Mesenchymal stem cell (in vitro differentiated cells and primary cell): ENCODE results near the gene SPRING1.

ENCODE experiments used
- DNase-seq: peaks from one replicate; pipeline ENCODE4 v3.0.0-alpha.2; 2013
- H2AFZ ChIP-seq: one replicate; pipeline ENCODE4 v1.6.1; 2013; ENCODE audit warnings: low read depth, mild to moderate bottlenecking, control low read depth, inconsistent platforms, low read length, moderate library complexity
- H2AK5ac ChIP-seq: 2 replicates; pipeline ENCODE4 v1.6.1; 2013; ENCODE audit warnings: low read length, moderate library complexity, mild to moderate bottlenecking, inconsistent platforms; ENCODE audit not compliant: severe bottlenecking
- H2BK120ac ChIP-seq: one replicate; pipeline ENCODE4 v1.6.1; 2013; ENCODE audit warnings: low read depth, mild to moderate bottlenecking, inconsistent platforms, low read length, moderate library complexity
- H2BK12ac ChIP-seq, 2 experiments: one replicate each; pipeline ENCODE4 v1.6.1; 2013; ENCODE audit warnings: inconsistent platforms in 2 of 2, low read length in 2 of 2, mild to moderate bottlenecking in 2 of 2, moderate library complexity in 2 of 2, control low read depth in 1 of 2
- H2BK15ac ChIP-seq: one replicate; pipeline ENCODE4 v1.6.1; 2013; ENCODE audit warnings: mild to moderate bottlenecking, low read depth, inconsistent platforms; ENCODE audit not compliant: poor library complexity, severe bottlenecking
- H2BK5ac ChIP-seq: 2 replicates; pipeline ENCODE4 v1.6.1; 2013; ENCODE audit warnings: low read depth, mild to moderate bottlenecking, low read length, control low read depth, inconsistent platforms; ENCODE audit not compliant: poor library complexity, severe bottlenecking
- H3K14ac ChIP-seq, 2 experiments: one replicate each; pipeline ENCODE4 v1.6.1; 2013; ENCODE audit warnings: inconsistent platforms in 2 of 2, low read length in 2 of 2, control low read depth in 1 of 2, mild to moderate bottlenecking in 1 of 2, moderate library complexity in 1 of 2
- H3K18ac ChIP-seq, 2 experiments: one replicate each; pipeline ENCODE4 v1.6.1; 2013; ENCODE audit warnings: inconsistent platforms in 2 of 2, low read length in 2 of 2, control low read depth in 1 of 2, low read depth in 1 of 2, mild to moderate bottlenecking in 1 of 2
- H3K23ac ChIP-seq, 2 experiments: one replicate each; pipeline ENCODE4 v1.6.1; 2013; ENCODE audit warnings: inconsistent platforms in 2 of 2, low read length in 2 of 2, mild to moderate bottlenecking in 2 of 2, moderate library complexity in 2 of 2, control low read depth in 1 of 2
- H3K27ac ChIP-seq: 2 replicates; pipeline ENCODE4 v1.5.1; 2013; ENCODE audit warnings: mild to moderate bottlenecking, moderate library complexity, low read length, control low read depth, inconsistent platforms; ENCODE audit not compliant: poor library complexity, severe bottlenecking
- H3K27me3 ChIP-seq, 2 experiments: 2 replicates each; pipeline versions ENCODE4 v1.6.1 to v1.7.0; 2013; ENCODE audit warnings: low read length in 2 of 2, mild to moderate bottlenecking in 2 of 2, moderate library complexity in 2 of 2, control low read depth in 1 of 2, inconsistent platforms in 1 of 2; ENCODE audit not compliant: control insufficient read depth in 1 of 2, insufficient read depth in 1 of 2
- H3K36me3 ChIP-seq, 2 experiments: 2 replicates each; pipeline versions ENCODE4 v1.6.1 to v1.7.0; 2013; ENCODE audit warnings: low read length in 2 of 2, control low read depth in 1 of 2, inconsistent platforms in 1 of 2, low read depth in 1 of 2, mild to moderate bottlenecking in 1 of 2; ENCODE audit not compliant: insufficient read depth in 2 of 2, control insufficient read depth in 1 of 2
- H3K4ac ChIP-seq, 2 experiments: one replicate each; pipeline ENCODE4 v1.6.1; 2013; ENCODE audit warnings: inconsistent platforms in 2 of 2, low read length in 2 of 2, mild to moderate bottlenecking in 2 of 2, moderate library complexity in 2 of 2, control low read depth in 1 of 2, low read depth in 1 of 2
- H3K4me1 ChIP-seq: 2 replicates; pipeline ENCODE4 v1.6.1; 2013; ENCODE audit warnings: low read depth, low read length, control low read depth; ENCODE audit not compliant: control insufficient read depth, insufficient read depth
- H3K4me2 ChIP-seq: 2 replicates; pipeline ENCODE4 v1.6.1; 2013; ENCODE audit warnings: low read length, mild to moderate bottlenecking, inconsistent platforms; ENCODE audit not compliant: poor library complexity, severe bottlenecking
- H3K4me3 ChIP-seq, 2 experiments: 2 replicates each; pipeline versions ENCODE4 v1.5.1 to v1.7.0; 2013; ENCODE audit warnings: low read length in 2 of 2, mild to moderate bottlenecking in 2 of 2, control low read depth in 1 of 2, low read depth in 1 of 2; ENCODE audit not compliant: insufficient read depth in 1 of 2
- H3K79me1 ChIP-seq: replicated peaks from 2 replicates; pipeline ENCODE4 v1.6.1; 2013; ENCODE audit warnings: mild to moderate bottlenecking, control low read depth, low read length, inconsistent platforms; ENCODE audit not compliant: poor library complexity, severe bottlenecking
- H3K9ac ChIP-seq: 2 replicates; pipeline ENCODE4 v1.7.0; 2013; ENCODE audit warnings: mild to moderate bottlenecking, low read length, moderate library complexity
- H3K9me3 ChIP-seq: 2 replicates; pipeline ENCODE4 v1.7.0; 2013; ENCODE audit warnings: mild to moderate bottlenecking, low read length; ENCODE audit not compliant: control insufficient read depth
- H4K8ac ChIP-seq: one replicate; pipeline ENCODE4 v1.6.1; 2013; ENCODE audit warnings: inconsistent platforms, mild to moderate bottlenecking, low read length, moderate library complexity
- H4K91ac ChIP-seq: one replicate; pipeline ENCODE4 v1.6.1; 2013; ENCODE audit warnings: mild to moderate bottlenecking, low read length, inconsistent platforms
- WGBS: methylation state at CpG from one replicate; pipeline ENCODE4 v1.1.7; 2013; ENCODE audit warnings: mixed read lengths; 5-methylcytosine and 5-hydroxymethylcytosine counted together

Gene SPRING1

DNA sequence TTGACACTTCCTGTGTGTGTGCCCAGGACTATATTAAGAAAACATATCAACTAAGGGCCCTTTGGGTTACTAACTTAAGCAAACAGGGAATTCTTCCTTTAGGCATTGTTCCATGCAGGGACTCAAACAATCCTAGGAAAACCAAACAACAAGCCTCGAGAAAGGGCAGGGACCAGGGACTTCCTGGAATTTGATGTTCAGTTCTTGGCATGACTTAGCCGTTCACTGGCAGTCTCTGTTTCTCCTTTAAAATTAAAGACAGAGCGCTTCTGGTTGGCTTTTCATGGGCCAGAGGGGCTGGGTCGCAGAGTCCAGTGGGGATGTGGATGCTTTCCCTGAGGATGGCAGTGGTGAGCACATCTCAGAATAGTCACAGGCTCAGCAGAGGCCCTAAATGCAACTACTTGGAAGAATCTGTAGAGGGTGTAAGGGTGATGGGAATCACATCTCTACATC, 35.4 kb upstream of the SPRING1 start:
- Histone ChIP-seq H3K9ac (no peak overlapping the region), H3K14ac (no peak overlapping the region), H3K4ac (no peak overlapping the region), H3K27ac (no peak overlapping the region), H3K27me3 (no peaks in the 10 kb centered on the region), H3K79me1 (no peaks in the 10 kb centered on the region), H2AK5ac (no peak overlapping the region), H2BK120ac (no peak overlapping the region), H2BK12ac (no peak overlapping the region), H2BK15ac (no peak overlapping the region), H4K8ac (no peak overlapping the region), H3K4me1 (peaks cover 3% of the 10 kb centered on the region), H4K91ac (no peak overlapping the region), H3K36me3 (no peaks in the 10 kb centered on the region), H3K4me3 (no peak overlapping the region), H2AFZ (no peak overlapping the region), H3K18ac (no peak overlapping the region), H3K23ac (no peak overlapping the region), H3K4me2 (no peak overlapping the region), H2BK5ac (no peak overlapping the region), H3K9me3 (no peaks in the 10 kb centered on the region)
- DNase-seq, result no peak
- WGBS, result 98% methylated on average over 4 of the region's 4 CpGs

DNA sequence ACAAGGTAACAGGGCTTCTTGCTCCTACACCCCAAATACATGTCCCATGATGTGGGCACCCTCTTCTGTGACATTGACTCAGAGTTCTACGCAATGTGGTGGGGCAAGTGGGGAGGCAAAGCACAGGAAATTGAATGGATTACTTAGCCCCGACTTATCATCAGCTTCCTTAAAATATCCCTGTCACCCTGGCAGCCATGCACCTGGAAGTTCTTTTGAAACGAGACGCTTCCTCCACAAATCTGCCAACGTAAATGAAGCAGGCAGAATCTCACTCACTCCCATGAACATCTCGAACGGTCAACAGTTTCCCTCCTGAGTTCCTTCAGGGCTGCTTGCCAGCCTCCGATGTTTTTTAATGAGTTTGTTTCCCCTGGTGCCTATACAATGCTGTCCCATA, 33.8 kb upstream of the SPRING1 start:
- Histone ChIP-seq H3K23ac (no peak overlapping the region), H2BK120ac (no peak overlapping the region), H3K27ac (no peak overlapping the region), H3K27me3 (no peaks in the 10 kb centered on the region), H3K79me1 (no peaks in the 10 kb centered on the region), H2BK15ac (no peak overlapping the region), H2AFZ (no peak overlapping the region), H2AK5ac (no peak overlapping the region), H3K14ac (no peak overlapping the region), H3K4me3 (no peak overlapping the region), H3K9me3 (no peaks in the 10 kb centered on the region), H2BK12ac (no peak overlapping the region), H4K91ac (no peak overlapping the region), H4K8ac (no peak overlapping the region), H3K9ac (no peak overlapping the region), H3K4me1 (peaks cover 3% of the 10 kb centered on the region), H2BK5ac (no peak overlapping the region), H3K18ac (no peak overlapping the region), H3K4ac (no peak overlapping the region), H3K4me2 (no peak overlapping the region), H3K36me3 (no peaks in the 10 kb centered on the region)
- DNase-seq, result no peak
- WGBS, result 69% methylated on average over 8 of the region's 8 CpGs

- H2AFZ ChIP-seq, result no peak overlapping the region
- H2BK15ac ChIP-seq, result no peak overlapping the region
- no peak overlapping the region for H2BK5ac ChIP-seq
Measured at GRCh38 chr12:116766746-116767145, 28.9 kb upstream of the SPRING1 start.

DNA sequence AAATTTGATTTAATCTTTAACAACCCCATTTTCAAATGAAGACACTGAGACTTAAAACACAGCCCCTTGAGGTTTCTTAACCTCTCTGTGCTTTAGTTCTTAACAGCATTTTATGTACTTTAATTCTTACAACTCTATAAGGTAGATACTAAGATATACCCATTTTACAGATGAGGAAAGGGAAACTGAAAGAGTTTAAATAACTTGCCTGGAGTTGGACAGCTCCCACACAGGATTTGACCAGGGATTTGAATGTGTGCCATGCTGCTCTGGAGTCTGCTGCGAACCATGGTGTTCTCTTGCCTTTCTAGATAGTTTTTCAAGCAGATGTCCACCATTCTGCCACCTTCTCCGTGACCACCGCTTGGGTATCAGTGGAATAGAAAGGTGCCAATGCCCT, 28.4 kb upstream of the SPRING1 start:
- H3K4me2 ChIP-seq, result no peak overlapping the region
- no peak overlapping the region for H3K23ac ChIP-seq
- H2AFZ ChIP-seq, result no peak overlapping the region
- DNase-seq, result no peak
- H3K4me1 ChIP-seq, result no peaks in the 10 kb centered on the region
- H2BK15ac ChIP-seq, result no peak overlapping the region
- H2BK12ac ChIP-seq, result no peak overlapping the region
- H2BK120ac ChIP-seq, result no peak overlapping the region
- H3K18ac ChIP-seq, result no peak overlapping the region
- H3K4me3 ChIP-seq, result no peak overlapping the region
- no peak overlapping the region for H3K14ac ChIP-seq
- 95% methylated on average over 3 of the region's 3 CpGs for WGBS
- H4K91ac ChIP-seq, result no peak overlapping the region
- no peak overlapping the region for H3K4ac ChIP-seq
- peaks cover 0 to 5% of the 10 kb centered on the region in 2 experiments for H3K36me3 ChIP-seq
- H3K27me3 ChIP-seq, result no peaks in the 10 kb centered on the region
- H3K9ac ChIP-seq, result no peak overlapping the region
- no peak overlapping the region for H2AK5ac ChIP-seq
- H3K27ac ChIP-seq, result no peak overlapping the region
- no peak overlapping the region for H2BK5ac ChIP-seq
- H3K79me1 ChIP-seq, result no peaks in the 10 kb centered on the region
- H3K9me3 ChIP-seq, result no peaks in the 10 kb centered on the region
- no peak overlapping the region for H4K8ac ChIP-seq

More at GRCh38 chr12:116766746-116767145, 28.9 kb upstream of the SPRING1 start:
- H2AK5ac ChIP-seq, result no peak overlapping the region
- WGBS, result 94% methylated on average over 3 of the region's 3 CpGs
- no peak overlapping the region for H3K9ac ChIP-seq
- no peaks in the 10 kb centered on the region for H3K9me3 ChIP-seq
- no peak overlapping the region for H4K91ac ChIP-seq
- no peak overlapping the region for H3K18ac ChIP-seq
- H3K27me3 ChIP-seq, result no peaks in the 10 kb centered on the region
- no peak overlapping the region for H3K4me3 ChIP-seq
- H3K4ac ChIP-seq, result no peak overlapping the region
- no peak overlapping the region for H4K8ac ChIP-seq
- no peak overlapping the region for H2BK12ac ChIP-seq
- H3K4me2 ChIP-seq, result no peak overlapping the region
- H3K79me1 ChIP-seq, result no peaks in the 10 kb centered on the region
- no peak overlapping the region for H3K14ac ChIP-seq
- H3K23ac ChIP-seq, result no peak overlapping the region
- H3K36me3 ChIP-seq, result peaks cover 0 to under 1% of the 10 kb centered on the region in 2 experiments
- H3K4me1 ChIP-seq, result peaks cover 3% of the 10 kb centered on the region
- no peak overlapping the region for H3K27ac ChIP-seq
- no peak overlapping the region for H2BK120ac ChIP-seq
- no peak for DNase-seq
